Naive B cell (primary cell): ENCODE measurements around the gene NRG2. TPM values are rescaled to one million over a fixed set of nuclear protein-coding genes. Genes with fewer than 3 reads are reported as not detected.

ENCODE experiments used
- ATAC-seq, 2 donors: fragments of 150-1000 bp; cut with Tn5 transposase; 2 replicates each; pipeline ENCODE4 v1.10.0; 2021; ENCODE audit warnings: low read depth in 2 of 2, mild to moderate bottlenecking in 2 of 2, moderate library complexity in 2 of 2
- DNase-seq: peaks from one replicate; pipeline ENCODE4 v3.0.0; 2022
- H3K27ac Mint-ChIP-seq, 6 donors: one replicate each; pipeline ENCODE4 v1.8.0; 2020 to 2022; ENCODE audit warnings: mild to moderate bottlenecking in 6 of 6, mixed read lengths in 6 of 6, moderate library complexity in 5 of 6, inconsistent platforms in 2 of 6
- H3K27me3 Mint-ChIP-seq, 3 donors: one replicate each; pipeline ENCODE4 v1.8.0; 2021 to 2022; ENCODE audit warnings: mixed read lengths in 3 of 3, mild to moderate bottlenecking in 1 of 3
- H3K36me3 Mint-ChIP-seq, 2 donors: one replicate each; pipeline ENCODE4 v1.8.0; 2020 to 2022; ENCODE audit warnings: mixed read lengths in 2 of 2, inconsistent platforms in 1 of 2, mild to moderate bottlenecking in 1 of 2
- H3K4me1 Mint-ChIP-seq, 3 donors: one replicate each; pipeline ENCODE4 v1.8.0; 2020 to 2022; ENCODE audit warnings: mixed read lengths in 3 of 3, inconsistent platforms in 1 of 3, mild to moderate bottlenecking in 1 of 3, moderate library complexity in 1 of 3
- H3K4me3 Mint-ChIP-seq, 8 donors: one replicate each; pipeline ENCODE4 v1.8.0; 2020 to 2022; ENCODE audit warnings: mild to moderate bottlenecking in 8 of 8, mixed read lengths in 8 of 8, moderate library complexity in 8 of 8, inconsistent platforms in 2 of 8
- H3K9me3 Mint-ChIP-seq, 7 donors: one replicate each; pipeline ENCODE4 v1.8.0; 2020 to 2022; ENCODE audit warnings: mixed read lengths in 7 of 7, mild to moderate bottlenecking in 5 of 7, inconsistent platforms in 2 of 7, moderate library complexity in 1 of 7
- polyA plus RNA-seq, 6 donors: library from polyadenylated mRNA; unstranded; fragments of 300-500 nt; fragmentation: Illumina TruSeq; gene quantifications; one replicate each; pipeline ENCODE4 v1.2.3, GENCODE V29; 2021; ENCODE audit warnings: low read depth in 6 of 6

Gene NRG2
- polyA plus RNA-seq, 6 donors from 2014 or later, result 0.15 to 0.21 TPM; not detected in 4

DNA sequence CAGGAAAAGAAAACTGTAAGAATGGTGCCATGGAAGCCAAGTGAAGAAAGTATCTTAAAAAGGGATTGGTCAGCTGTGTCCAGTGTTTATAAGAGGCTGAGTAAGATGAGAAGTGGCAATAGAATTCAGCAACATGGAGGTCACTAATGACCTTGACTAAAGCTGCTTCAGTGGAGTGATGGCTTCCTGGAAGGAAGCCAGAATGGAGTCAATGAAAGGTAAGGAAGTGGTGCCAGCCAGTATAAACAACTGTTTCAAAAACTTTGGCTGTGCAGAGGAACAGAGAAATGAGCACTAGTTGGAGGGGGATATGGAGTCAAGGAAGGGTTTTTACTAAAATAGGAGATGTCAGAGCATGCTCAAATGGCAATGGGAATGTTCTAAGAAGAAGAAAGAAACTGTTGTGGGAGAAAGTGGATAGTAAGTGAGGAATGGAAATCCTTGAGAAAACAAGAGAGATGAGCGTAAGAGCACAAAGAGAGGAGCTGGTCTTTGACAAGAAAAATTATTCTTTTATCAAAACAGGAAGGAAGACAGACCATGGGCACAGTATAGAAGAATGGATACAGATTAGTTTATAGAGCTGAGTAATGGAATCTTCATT, 11.1 kb upstream of the NRG2 start:
- Mint-ChIP-seq H3K27me3 (peaks cover 8 to 12% (median 11%) of the 10 kb centered on the region in 3 donors), H3K36me3 (no peaks in the 10 kb centered on the region), H3K27ac (no peak overlapping the region), H3K9me3 (no peaks in the 10 kb centered on the region), H3K4me3 (no peak overlapping the region), H3K4me1 (no peaks in the 10 kb centered on the region)
- no peak for DNase-seq
- no peak for ATAC-seq

DNA sequence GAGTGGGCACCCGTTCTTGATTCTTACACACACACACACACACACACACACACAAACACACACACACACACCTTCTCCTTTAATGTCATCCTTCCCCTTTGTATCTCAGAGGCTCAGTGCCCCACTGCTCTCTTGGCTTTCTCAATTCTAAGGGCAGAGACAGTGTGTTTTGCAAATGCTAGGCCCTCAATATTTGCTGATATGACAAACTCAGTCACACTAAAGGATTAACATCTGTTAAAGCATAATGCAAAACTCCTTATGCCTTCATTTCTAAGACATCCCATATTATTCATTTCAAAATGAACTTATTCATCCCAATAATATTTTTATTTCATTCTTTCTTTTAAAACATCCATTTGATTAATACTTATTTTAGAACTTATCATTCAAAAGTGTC, 8.9 kb upstream of the NRG2 start:
- Mint-ChIP-seq H3K4me1 (no peaks in the 10 kb centered on the region), H3K27ac (no peak overlapping the region), H3K9me3 (peaks cover 0 to 2% (median 0%) of the 10 kb centered on the region in 7 donors), H3K4me3 (no peak overlapping the region), H3K36me3 (no peaks in the 10 kb centered on the region), H3K27me3 (peaks cover 8 to 34% (median 25%) of the 10 kb centered on the region in 3 donors)
- DNase-seq (no peak), ATAC-seq (no peak)

DNA sequence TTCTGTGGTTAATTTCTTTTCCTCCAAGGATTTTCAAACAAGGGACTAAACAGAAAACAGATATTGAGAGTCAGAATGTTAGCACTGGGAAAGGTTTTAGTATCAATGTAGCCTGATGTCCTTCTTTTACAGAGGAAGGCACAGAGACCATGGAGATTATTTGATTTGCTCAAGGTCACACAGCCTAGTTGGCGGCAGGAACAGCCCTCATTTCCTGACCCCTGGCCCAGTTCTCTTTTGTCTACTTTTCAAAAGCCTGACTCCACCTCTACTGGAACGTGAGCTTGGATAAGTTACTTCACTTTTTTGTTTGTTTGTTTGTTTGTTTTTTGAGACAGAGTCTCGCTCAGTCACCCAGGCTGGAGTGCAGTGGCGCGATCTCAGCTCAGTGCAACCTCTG, 6.6 kb upstream of the NRG2 start:
- Mint-ChIP-seq H3K4me1 (peaks cover 0 to 3% (median 2%) of the 10 kb centered on the region in 3 donors), H3K27ac (no peak overlapping the region), H3K27me3 (peaks cover 15 to 38% (median 31%) of the 10 kb centered on the region in 3 donors), H3K36me3 (no peaks in the 10 kb centered on the region), H3K4me3 (no peak overlapping the region), H3K9me3 (peaks cover 0 to 2% (median 0%) of the 10 kb centered on the region in 7 donors)
- no peak for DNase-seq
- no peak for ATAC-seq

DNA sequence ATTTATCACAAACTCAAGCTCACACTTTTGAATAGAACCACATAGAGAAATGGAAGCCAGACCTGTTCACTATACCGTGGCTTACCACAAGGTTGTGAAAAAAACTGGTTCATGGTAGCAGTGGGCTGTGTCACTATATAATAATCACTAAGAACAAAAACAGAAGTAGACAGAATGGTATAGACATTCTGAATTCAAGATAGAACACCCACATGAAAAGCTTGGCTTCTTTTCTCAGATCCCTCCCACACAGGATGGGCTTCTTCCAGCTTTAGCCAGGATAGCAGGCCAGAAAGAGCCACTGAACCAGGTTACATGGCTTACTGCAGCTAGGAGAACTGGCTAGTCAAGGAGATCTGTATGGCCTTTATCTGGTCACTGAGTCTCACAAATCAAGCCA, 6.1 kb upstream of the NRG2 start:
- ATAC-seq (no peak), DNase-seq (no peak)
- no peaks in the 10 kb centered on the region for H3K36me3 Mint-ChIP-seq
- H3K9me3 Mint-ChIP-seq, result peaks cover 0 to 2% (median 0%) of the 10 kb centered on the region in 7 donors
- peaks cover 20 to 43% (median 36%) of the 10 kb centered on the region in 3 donors for H3K27me3 Mint-ChIP-seq
- peaks cover 5 to 8% (median 7%) of the 10 kb centered on the region in 3 donors for H3K4me1 Mint-ChIP-seq
- no peak overlapping the region for H3K27ac Mint-ChIP-seq
- H3K4me3 Mint-ChIP-seq, result no peak overlapping the region

DNA sequence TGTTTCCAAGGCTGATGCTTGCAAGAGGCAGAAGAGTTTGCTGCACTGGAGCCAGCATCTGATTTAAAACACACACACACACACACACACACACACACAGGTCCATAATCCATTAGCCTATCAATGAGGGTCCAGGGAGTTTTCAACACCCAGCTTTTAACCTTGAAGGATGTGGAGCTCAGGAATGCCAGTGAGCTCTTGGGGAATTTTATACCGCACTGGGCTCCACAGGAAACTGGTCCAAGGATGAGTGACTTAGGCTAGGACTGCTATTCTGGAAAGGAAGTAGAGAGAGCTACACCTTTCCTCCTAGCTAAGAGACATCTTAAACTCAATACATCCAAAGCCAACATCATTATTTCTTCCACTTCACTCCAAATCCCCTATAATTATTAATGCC, 942 bp upstream of the NRG2 start:
- peak overlapping the region in 7 of 8 donors; percentile 36 to 86 (median 79) for H3K4me3 Mint-ChIP-seq
- H3K4me1 Mint-ChIP-seq, result peaks cover 18 to 29% (median 18%) of the 10 kb centered on the region in 3 donors
- peaks cover 0 to 2% (median 0%) of the 10 kb centered on the region in 7 donors for H3K9me3 Mint-ChIP-seq
- DNase-seq (no peak), ATAC-seq (no peak)
- peaks cover 58 to 79% (median 59%) of the 10 kb centered on the region in 3 donors for H3K27me3 Mint-ChIP-seq
- no peak overlapping the region for H3K27ac Mint-ChIP-seq
- no peaks in the 10 kb centered on the region for H3K36me3 Mint-ChIP-seq

DNA sequence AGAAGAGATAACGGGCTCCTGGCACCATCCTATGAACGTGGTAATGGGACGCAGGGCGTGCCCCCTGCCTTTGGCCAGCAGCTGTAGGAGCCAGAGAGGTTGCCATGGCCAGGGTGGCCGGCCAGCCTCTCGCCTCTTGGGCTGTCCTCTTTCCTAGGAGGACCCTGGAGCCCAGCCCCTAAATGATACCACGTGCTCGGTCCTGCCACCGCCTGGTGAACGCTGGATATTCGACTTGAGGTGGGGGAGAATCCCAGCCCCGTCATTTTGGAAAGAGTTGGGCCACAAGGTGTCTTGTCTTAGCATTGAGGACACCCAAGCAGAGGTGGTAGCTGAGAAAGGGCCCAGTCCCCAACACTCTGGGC, 391 bp upstream of the NRG2 start:
- no peak for DNase-seq
- peaks cover 55 to 75% (median 61%) of the 10 kb centered on the region in 3 donors for H3K27me3 Mint-ChIP-seq
- peak overlapping the region; percentile 36 to 87 (median 80) for H3K4me3 Mint-ChIP-seq
- no peaks in the 10 kb centered on the region for H3K36me3 Mint-ChIP-seq
- no peak overlapping the region for H3K27ac Mint-ChIP-seq
- peaks cover 18 to 33% (median 19%) of the 10 kb centered on the region in 3 donors for H3K4me1 Mint-ChIP-seq
- ATAC-seq, result no peak
- no peaks in the 10 kb centered on the region for H3K9me3 Mint-ChIP-seq

DNA sequence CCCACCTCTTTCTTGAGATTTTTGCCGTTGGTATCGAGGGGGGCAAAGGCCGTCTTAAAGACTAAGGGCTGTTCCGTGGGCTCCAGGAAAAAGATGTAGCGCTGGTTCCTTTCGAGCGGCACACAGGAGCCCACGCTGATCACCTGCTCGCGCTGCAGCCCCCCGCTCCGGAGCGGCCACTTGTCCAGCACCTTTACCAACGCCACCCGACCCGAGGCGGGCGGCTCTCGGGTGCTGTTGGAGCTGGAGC, 781 bp downstream of the NRG2 start:
- ATAC-seq, result peak in 1 of 2 donors; percentile 8

DNA sequence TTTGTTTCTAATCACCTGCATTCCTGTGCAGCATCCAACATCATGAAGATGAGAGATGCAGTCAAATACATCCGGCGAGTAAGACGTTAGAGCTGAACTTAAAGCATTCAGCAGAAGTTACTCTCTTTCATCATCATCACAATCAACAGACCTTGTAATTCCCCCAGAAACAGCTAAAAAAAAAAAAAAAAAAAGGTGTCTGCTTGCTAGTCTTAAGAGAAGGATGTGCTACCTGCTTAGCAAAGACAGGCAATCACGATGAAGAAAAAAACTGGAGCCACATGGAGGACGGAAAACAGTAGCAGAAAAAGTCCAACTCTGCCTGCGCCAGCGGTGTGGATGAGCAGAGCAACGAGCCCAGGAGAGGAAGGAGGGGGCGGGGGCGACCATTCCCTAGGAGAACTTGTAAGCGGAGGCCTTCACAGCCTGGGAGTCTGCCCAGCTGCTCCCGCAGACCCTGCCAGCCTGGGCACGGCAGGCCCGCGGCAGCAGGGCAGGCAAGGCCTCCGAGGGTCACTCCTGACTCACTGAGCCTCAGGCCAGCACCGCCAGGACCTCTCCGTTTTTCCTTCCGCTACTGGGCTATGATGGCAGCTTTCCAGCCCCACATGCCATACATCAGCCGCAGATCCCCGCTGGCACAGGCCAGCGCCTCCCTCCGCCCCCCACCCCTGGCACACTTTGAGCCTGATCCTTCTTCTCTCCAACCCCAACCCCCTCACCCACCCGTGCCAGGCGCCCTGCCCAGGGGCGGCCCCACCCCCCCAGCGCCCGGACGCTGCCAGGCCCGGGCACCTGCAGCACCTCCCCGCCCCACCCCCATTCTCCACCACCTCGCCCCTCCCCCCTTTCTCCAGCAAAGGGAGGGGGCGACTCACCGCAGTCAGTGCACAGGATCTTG, 1.4 kb downstream of the NRG2 start:
- Mint-ChIP-seq H3K4me1 (peaks cover 18 to 36% (median 21%) of the 10 kb centered on the region in 3 donors), H3K4me3 (peak overlapping the region; percentile 61 to 92 (median 80)), H3K27me3 (peaks cover 55 to 71% (median 67%) of the 10 kb centered on the region in 3 donors), H3K27ac (peak overlapping the region in 1 of 6 donors; percentile 55), H3K9me3 (no peaks in the 10 kb centered on the region), H3K36me3 (no peaks in the 10 kb centered on the region)
- DNase-seq (no peak), ATAC-seq (no peak)

More for the DNA sequence above, 781 bp downstream of the NRG2 start:
- Mint-ChIP-seq H3K9me3 (no peaks in the 10 kb centered on the region), H3K27me3 (peaks cover 55 to 71% (median 61%) of the 10 kb centered on the region in 3 donors), H3K4me1 (peaks cover 18 to 36% (median 21%) of the 10 kb centered on the region in 3 donors), H3K36me3 (no peaks in the 10 kb centered on the region), H3K27ac (no peak overlapping the region), H3K4me3 (peak overlapping the region; percentile 25 to 82 (median 68))
- DNase-seq, result no peak

DNA sequence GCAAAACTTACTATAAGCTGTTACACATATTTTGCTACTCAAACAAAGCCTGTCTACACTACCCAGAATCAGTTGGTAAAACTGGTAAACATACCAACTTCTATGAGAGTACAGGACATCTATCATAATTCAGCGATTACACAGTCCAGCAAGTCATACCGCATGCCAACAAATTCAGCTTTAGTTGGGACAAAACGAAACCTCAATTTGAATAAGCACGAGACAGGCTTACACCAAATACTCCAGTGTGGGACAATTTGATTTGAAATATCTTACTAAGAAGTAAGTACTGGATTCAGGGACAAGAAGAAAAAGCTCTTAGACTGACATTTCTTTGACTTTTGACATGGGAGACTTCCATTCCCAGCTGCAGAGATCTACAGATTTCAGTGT, 2.0 kb downstream of the NRG2 start:
- H3K9me3 Mint-ChIP-seq, result no peaks in the 10 kb centered on the region
- DNase-seq (no peak), ATAC-seq (no peak)
- no peak overlapping the region for H3K27ac Mint-ChIP-seq
- H3K4me1 Mint-ChIP-seq, result peaks cover 18 to 36% (median 21%) of the 10 kb centered on the region in 3 donors
- peaks cover 60 to 76% (median 72%) of the 10 kb centered on the region in 3 donors for H3K27me3 Mint-ChIP-seq
- H3K4me3 Mint-ChIP-seq, result peak overlapping the region in 7 of 8 donors; percentile 58 to 90 (median 79)
- H3K36me3 Mint-ChIP-seq, result no peaks in the 10 kb centered on the region

DNA sequence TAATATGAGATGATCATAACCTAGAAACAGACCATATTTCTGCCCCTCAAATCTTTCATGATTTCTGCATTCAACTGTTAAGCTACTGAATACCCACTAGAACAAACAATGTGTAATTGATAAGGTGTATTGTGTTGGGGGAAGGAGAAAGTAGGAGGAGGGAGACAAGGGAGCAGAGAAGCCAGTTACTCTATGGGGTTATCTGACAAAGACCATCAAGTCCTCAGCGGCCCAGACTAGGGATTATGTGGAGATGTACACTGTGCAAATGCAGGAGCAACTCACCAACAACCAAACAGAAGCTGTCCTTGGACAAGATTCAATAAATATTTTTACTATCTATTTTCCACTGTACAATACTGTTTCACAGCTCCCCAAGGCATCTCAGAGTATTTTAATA, 2.7 kb downstream of the NRG2 start:
- DNase-seq (no peak), ATAC-seq (no peak)
- H3K27me3 Mint-ChIP-seq, result peaks cover 60 to 76% (median 72%) of the 10 kb centered on the region in 3 donors

DNA sequence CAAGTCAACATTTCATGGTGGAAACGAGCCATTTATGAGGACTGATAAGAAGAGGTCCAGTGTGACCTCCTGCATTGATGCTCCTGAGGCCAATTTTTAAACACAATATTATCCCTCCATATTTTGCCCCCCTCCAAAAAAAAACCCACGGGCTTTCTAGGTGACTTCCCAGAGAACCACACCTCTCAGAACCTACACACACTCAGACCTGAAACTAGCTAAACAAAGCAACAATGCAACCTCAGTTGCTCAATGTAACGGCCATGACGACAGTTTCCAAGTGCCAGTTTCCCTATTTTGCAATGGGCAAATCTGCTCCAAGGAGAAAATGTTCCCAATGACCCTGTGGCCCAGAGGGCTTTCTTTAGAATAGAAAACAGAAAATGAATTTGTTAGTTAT, 3.5 kb downstream of the NRG2 start:
- H3K4me1 Mint-ChIP-seq, result peaks cover 15 to 32% (median 19%) of the 10 kb centered on the region in 3 donors
- peaks cover 0 to 1% (median 0%) of the 10 kb centered on the region in 7 donors for H3K9me3 Mint-ChIP-seq
- no peak for ATAC-seq
- H3K36me3 Mint-ChIP-seq, result no peaks in the 10 kb centered on the region
- DNase-seq, result no peak
- no peak overlapping the region for H3K27ac Mint-ChIP-seq
- H3K27me3 Mint-ChIP-seq, result peaks cover 58 to 75% (median 72%) of the 10 kb centered on the region in 3 donors
- no peak overlapping the region for H3K4me3 Mint-ChIP-seq

More for the DNA sequence above, 2.7 kb downstream of the NRG2 start:
- Mint-ChIP-seq H3K36me3 (no peaks in the 10 kb centered on the region), H3K9me3 (no peaks in the 10 kb centered on the region), H3K4me3 (peak overlapping the region in 1 of 8 donors; percentile 78), H3K4me1 (peaks cover 18 to 36% (median 21%) of the 10 kb centered on the region in 3 donors), H3K27ac (no peak overlapping the region)

DNA sequence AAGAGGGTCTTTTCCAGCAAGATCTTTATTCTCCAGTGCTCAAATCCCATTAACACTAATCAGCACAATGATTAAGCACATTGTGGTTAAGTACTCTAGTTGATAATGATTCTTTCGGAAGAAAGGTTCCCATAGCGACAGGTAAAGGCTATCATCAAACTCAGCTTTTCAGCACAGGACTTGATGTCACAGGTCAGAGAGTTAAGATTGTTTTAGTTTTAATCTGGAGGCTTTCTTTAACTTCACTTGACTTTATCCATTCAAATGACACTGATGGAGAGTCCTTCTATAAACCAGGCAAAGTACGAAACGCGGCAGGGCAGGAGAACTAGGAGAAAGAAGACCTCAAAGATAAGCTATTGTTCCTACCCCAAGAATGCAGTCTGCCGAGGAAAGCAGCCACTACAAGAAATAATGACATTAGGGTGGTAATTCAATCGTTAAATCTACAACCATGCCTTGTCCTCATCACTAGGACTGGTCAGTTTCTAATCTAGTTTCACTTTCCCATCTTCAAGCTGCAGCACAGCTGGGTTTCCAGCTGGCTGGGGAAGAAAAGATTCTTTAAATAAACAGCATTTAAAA, 4.6 kb downstream of the NRG2 start:
- ATAC-seq (no peak), DNase-seq (no peak)
- H3K4me1 Mint-ChIP-seq, result peaks cover 8 to 21% (median 10%) of the 10 kb centered on the region in 3 donors
- peaks cover 54 to 71% (median 64%) of the 10 kb centered on the region in 3 donors for H3K27me3 Mint-ChIP-seq
- H3K36me3 Mint-ChIP-seq, result no peaks in the 10 kb centered on the region
- H3K9me3 Mint-ChIP-seq, result peaks cover 0 to 1% (median 0%) of the 10 kb centered on the region in 7 donors
- peak overlapping the region in 1 of 6 donors; percentile 2 for H3K27ac Mint-ChIP-seq
- peak overlapping the region; percentile 1 to 81 (median 44) for H3K4me3 Mint-ChIP-seq

DNA sequence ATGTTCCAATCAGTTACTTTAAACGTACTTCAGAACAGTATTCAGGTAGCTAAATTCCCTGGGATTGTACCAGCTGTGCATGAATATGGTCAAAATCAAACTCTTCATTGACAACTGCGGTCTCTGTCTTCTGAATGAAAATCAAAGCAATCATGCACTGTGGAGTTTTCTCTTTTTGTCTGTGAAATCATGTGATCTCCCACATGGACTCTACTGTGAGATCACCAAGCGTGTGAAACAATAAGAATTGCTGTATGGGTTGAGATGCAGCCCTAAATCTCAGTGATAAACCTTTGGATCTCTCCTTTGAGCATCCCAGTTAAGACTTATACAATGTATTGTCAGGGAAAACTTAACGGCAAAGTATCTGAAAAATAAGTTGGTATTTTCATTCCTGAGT, 6.1 kb downstream of the NRG2 start:
- Mint-ChIP-seq H3K9me3 (peaks cover 0 to 4% (median 0%) of the 10 kb centered on the region in 7 donors), H3K36me3 (no peaks in the 10 kb centered on the region), H3K27ac (no peak overlapping the region), H3K27me3 (peaks cover 56 to 75% (median 69%) of the 10 kb centered on the region in 3 donors), H3K4me1 (peaks cover 5 to 16% (median 6%) of the 10 kb centered on the region in 3 donors), H3K4me3 (no peak overlapping the region)
- no peak for DNase-seq
- no peak for ATAC-seq
